Suprapubic skin (tissue), 4 donors: ENCODE results near the gene RXRB. TPM values are rescaled to one million over a fixed set of nuclear protein-coding genes. Genes with fewer than 3 reads are reported as not detected.

Source experiments
- DNase-seq, 2 donors: peaks; one replicate each; pipeline ENCODE4 v3.0.0-alpha.2; 2019; ENCODE audit warnings: low spot score in 2 of 2
- H3K27ac ChIP-seq: fragments of 200-600 bp; sonication (generic); one replicate; pipeline ENCODE4 v1.5.1; 2019
- H3K27me3 ChIP-seq: fragments of 200-600 bp; sonication (generic); one replicate; pipeline ENCODE4 v1.5.1; 2019
- H3K36me3 ChIP-seq: fragments of 200-600 bp; sonication (generic); one replicate; pipeline ENCODE4 v1.5.1; 2019
- H3K4me1 ChIP-seq: fragments of 200-600 bp; sonication (generic); one replicate; pipeline ENCODE4 v1.5.1; 2019
- H3K4me3 ChIP-seq: fragments of 200-600 bp; sonication (generic); one replicate; pipeline ENCODE4 v1.5.1; 2019; ENCODE audit warnings: mild to moderate bottlenecking
- H3K9me3 ChIP-seq: fragments of 200-600 bp; sonication (generic); one replicate; pipeline ENCODE4 v1.5.1; 2019
- CTCF ChIP-seq, 2 donors: fragments of 200-600 bp in 1 of 2; fragments of 450-650 bp in 1 of 2; sonication (generic) in 1 of 2; IDR thresholded peaks; one replicate each; pipeline ENCODE4 v1.5.1; 2016 to 2019; ENCODE audit warnings: antibody characterized with exemption in 2 of 2, mild to moderate bottlenecking in 1 of 2, moderate library complexity in 1 of 2
- EP300 ChIP-seq: sonication (generic); formaldehyde crosslinking; IDR thresholded peaks from one replicate; pipeline ENCODE4 v1.6.1; 2017; ENCODE audit warnings: antibody characterized with exemption
- POLR2A ChIP-seq, 2 donors: fragments of 450-650 bp; IDR thresholded peaks; one replicate each; pipeline ENCODE4 v1.6.1; 2017; ENCODE audit warnings: antibody characterized with exemption in 2 of 2, mild to moderate bottlenecking in 2 of 2, moderate library complexity in 2 of 2
- POLR2AphosphoS5 ChIP-seq, 3 donors: sonication (generic); formaldehyde crosslinking; IDR thresholded peaks; one replicate each; pipeline ENCODE4 v1.6.1; 2017; ENCODE audit warnings: antibody characterized with exemption in 3 of 3
- WGBS: methylation state at CpG from one replicate; pipeline ENCODE4 v1.1.5; 2018; 5-methylcytosine and 5-hydroxymethylcytosine counted together
- total RNA-seq, 4 donors: library from RNA; depleted of rRNA; stranded (reverse); fragments of >200 nt; gene quantifications; one replicate each; pipeline ENCODE4 v1.1.0, GENCODE V29; 2016

The RXRB gene
- total RNA-seq, 4 donors from 2014 or later, result 18.6 to 47.9 (median 26.9) TPM

GRCh38 chr6:33193619-33194018 is 6.8 kb downstream of the RXRB start:
- H3K27me3 ChIP-seq, result peaks cover 13% of the 10 kb centered on the region
- H3K27ac ChIP-seq, result no peak overlapping the region
- peaks cover 32% of the 10 kb centered on the region for H3K4me1 ChIP-seq
- 66% methylated on average over 6 of the region's 6 CpGs for WGBS
- H3K4me3 ChIP-seq, result peak overlapping the region; percentile 50
- no peaks in the 10 kb centered on the region for H3K9me3 ChIP-seq
- no peak for DNase-seq
- TF ChIP-seq CTCF (IDR thresholded peaks at IDR 0.05), result no peak
- no peak for TF ChIP-seq EP300
- no peak for TF ChIP-seq POLR2A (IDR thresholded peaks at IDR 0.05)
- no peak for TF ChIP-seq POLR2AphosphoS5 (IDR thresholded peaks at IDR 0.05)
- peaks cover 27% of the 10 kb centered on the region for H3K36me3 ChIP-seq

GRCh38 chr6:33192671-33193602 is 7.5 kb downstream of the RXRB start:
- no peak for DNase-seq

GRCh38 chr6:33192105-33192646 is 8.3 kb downstream of the RXRB start, which contains the start of gene COL11A2:
COL11A2 (minus strand) TSS chr6:33192467; CDS start chr6:33192240, 227 bp downstream.
- Histone ChIP-seq H3K27ac (peak within 1 kb of the TSS; percentile 15), H3K4me3 (peak within 1 kb of the TSS; percentile 50), H3K36me3 (peaks cover 27% of the 10 kb centered on the region), H3K27me3 (peaks cover 13% of the 10 kb centered on the region), H3K9me3 (no peaks in the 10 kb centered on the region), H3K4me1 (peaks cover 18% of the 10 kb centered on the region)
- WGBS, result 8% methylated on average over 12 of the region's 35 CpGs
- DNase-seq, result no peak
- TF ChIP-seq POLR2A (IDR thresholded peaks at IDR 0.05) (no peak), CTCF (IDR thresholded peaks at IDR 0.05) (no peak), EP300 (no peak), POLR2AphosphoS5 (IDR thresholded peaks at IDR 0.05) (no peak)

More at GRCh38 chr6:33192671-33193602, 7.5 kb downstream of the RXRB start:
- peaks cover 27% of the 10 kb centered on the region for H3K36me3 ChIP-seq
- WGBS, result 4% methylated on average over 46 of the region's 72 CpGs
- peaks cover 25% of the 10 kb centered on the region for H3K4me1 ChIP-seq
- H3K27ac ChIP-seq, result peak overlapping the region; percentile 15
- H3K9me3 ChIP-seq, result no peaks in the 10 kb centered on the region
- peaks cover 13% of the 10 kb centered on the region for H3K27me3 ChIP-seq
- H3K4me3 ChIP-seq, result peak overlapping the region; percentile 50
- TF ChIP-seq CTCF (IDR thresholded peaks at IDR 0.05), result no peak
- no peak for TF ChIP-seq EP300
- TF ChIP-seq POLR2A (IDR thresholded peaks at IDR 0.05), result no peak
- no peak for TF ChIP-seq POLR2AphosphoS5 (IDR thresholded peaks at IDR 0.05)

GRCh38 chr6:33191383-33192104 is 8.9 kb downstream of the RXRB start:
- WGBS, result 56% methylated on average over 8 of the region's 8 CpGs
- no peaks in the 10 kb centered on the region for H3K9me3 ChIP-seq
- peaks cover 26% of the 10 kb centered on the region for H3K36me3 ChIP-seq
- peaks cover 17% of the 10 kb centered on the region for H3K4me1 ChIP-seq
- no peak overlapping the region for H3K4me3 ChIP-seq
- H3K27ac ChIP-seq, result no peak overlapping the region
- no peak for DNase-seq
- H3K27me3 ChIP-seq, result peaks cover 13% of the 10 kb centered on the region
- TF ChIP-seq EP300 (no peak), POLR2AphosphoS5 (IDR thresholded peaks at IDR 0.05) (no peak), POLR2A (IDR thresholded peaks at IDR 0.05) (no peak), CTCF (IDR thresholded peaks at IDR 0.05) (no peak)
